ENCODE results near the gene LRRC34.
A peak's percentile ranks its signal among the peaks of the same experiment; 100 is the strongest.

Gene LRRC34

DNA sequence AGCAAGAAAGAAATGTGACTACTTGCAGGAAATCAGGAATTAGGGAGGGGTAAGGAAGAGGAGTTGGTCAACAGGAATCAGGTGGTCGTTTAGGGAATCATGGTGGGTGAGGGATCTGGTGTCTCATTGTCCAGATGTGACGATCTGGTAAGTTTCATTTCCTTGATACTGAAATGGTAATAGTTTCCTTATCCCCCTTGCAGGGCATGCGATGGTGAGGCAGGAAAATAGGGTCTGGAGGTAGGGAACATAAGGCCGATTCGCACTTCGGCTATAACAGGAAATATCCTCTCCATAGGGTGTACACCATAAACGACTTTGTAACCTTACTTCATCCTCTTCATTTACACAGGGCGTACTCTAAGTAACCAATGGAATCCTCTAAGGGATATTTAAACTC lies 574 bp upstream of the LRRC34 start:
- no peak for DNase-seq

DNA sequence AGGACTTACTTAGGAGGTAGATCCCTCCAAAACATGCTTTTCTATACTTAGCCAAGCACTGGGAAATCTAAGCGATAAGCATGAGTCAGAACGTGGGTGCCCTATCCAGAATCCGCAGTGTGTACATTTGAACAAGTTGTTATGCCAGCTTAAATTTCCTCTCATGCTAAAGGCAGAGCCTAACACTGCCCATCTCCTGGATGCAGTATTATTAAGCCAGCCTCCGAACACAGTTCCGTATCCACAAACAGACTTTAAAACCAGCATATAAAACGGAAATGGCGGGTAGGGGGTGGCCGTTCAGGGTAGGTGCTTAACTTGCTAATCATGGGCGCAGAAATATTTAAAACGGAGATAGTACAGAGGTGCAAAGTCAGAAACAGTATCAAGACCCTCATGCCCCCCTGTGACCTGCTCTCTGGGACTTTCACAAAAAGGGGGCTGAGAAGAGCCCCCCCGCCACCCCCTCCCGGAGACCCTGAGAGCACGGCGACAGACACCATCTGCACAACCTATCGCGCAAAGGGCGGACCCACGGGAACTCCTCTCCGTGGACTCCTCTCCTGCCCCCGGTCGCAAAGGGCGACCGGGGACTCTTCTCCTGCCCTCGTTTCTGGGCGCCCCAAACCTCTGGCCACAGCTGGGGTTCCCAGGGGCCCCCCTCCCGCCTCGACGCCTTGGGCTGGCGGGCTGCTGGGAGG lies 923 bp downstream of the LRRC34 start:
- peak; percentile 72 for DNase-seq

DNA sequence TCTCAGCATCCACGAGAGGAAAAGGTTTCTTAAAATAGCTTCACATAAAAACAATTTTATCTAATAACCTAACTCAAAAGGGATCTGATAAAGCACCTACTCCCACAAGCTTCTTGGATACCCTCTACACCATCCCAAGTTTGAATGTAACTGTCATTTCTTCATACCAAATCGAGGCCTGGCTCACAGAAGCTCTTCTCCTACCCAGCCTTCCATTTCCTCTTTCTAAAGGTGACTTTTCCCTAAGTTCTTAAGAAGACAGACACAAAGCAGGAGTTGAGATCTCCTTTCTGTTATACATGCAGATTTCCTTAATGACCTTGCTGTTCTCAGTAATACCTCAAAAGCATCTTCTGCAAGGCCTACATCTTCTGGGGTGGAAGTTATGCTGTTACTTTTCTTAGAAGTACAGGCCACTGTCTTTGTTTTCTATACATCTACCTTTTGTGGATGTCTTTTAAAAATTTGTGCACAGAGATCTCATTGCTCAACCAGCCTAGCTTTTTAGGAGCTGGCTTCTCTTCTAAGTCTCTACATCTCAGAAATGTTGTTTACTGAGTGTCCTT lies 3.4 kb downstream of the LRRC34 start:
- DNase-seq: no peak

DNA sequence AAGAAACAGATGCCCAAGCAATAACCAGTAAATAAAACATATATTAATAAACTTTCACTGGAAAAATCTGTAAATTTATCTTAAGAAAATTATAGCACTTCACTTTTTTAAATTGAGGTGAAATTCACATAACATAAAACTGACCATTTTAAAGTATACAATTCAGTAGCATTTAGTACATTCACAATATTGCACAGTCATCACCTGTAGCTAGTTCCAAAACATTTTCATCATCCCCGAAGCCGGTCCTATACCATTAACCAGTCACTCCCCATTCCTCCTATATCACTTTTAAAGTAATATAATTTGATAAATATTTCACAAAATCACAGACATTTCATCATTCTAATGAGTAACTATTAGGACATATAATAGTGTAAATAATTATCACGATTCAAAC lies 8.0 kb downstream of the LRRC34 start:
- no peak for DNase-seq

DNA sequence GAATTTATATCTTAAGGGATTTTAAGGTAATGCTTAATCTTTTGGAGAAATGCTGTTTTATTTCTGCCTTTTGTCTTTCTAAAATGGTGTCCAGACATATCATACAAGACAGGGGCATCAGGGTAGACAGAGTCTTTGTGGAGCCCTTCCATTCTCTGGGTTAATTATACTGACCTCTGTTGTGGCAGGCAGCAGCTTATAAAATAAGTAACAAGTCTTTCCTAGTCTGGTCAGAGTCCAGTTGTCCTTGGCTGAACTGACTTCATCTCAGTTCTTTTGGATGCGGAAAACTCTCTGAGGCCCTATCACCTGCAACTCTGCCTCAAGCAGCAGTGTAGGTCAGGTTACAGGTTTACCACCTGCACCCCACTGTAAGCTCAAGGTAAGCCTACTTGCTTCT lies 20.3 kb downstream of the LRRC34 start:
- no peak for DNase-seq

DNA sequence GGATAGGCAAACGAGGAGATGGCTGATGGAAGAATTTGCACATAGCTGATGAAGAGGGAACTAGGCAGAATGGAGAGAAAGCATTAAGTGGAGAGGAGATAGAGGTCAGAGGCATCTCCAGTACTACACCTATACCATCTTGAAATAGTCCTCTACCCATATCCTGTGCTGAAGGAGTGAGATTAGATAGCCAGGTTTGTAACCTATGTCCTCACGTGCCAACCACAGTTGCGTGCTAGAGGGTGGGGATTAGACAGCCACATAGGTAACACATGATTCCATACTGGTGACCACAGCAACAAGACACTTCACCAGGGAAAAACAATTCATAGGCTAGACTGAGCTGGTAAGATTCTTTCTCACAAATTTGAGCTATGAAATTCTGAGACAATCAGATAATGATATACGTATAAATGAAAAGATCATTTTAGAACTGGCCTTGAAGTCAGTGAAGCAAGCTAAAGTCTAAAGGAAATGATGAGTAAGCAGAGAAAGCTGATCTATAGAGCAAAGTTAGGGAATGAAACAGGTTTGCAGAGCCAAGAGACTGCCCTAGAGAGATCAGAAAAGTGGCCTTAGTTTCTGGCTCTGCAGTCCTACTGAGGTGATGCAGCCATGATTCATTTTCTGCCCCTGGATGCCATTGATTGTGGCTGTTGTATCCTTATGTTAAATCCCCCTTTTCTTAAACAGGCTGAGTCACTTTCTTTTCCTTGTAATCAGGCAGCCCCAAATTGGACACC lies 21.8 kb downstream of the LRRC34 start:
- no peak for DNase-seq

DNA sequence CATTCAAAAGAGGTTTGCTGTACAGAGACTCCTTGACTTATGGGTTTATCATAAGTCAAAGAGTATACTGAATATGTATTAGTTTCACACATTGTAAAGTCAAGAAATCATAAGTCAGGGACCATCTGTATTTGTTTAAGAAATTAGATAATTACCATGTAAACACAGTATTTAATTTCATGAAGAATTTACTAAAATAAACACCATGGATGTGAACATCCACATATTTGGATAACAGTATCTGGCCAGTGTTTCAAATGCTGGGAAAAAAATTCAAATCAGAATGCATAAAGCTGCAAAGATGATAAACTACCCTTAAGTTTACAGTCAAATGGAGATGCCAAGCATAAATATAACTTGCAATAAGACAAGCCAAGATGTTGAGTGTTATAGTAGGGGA lies 22.5 kb downstream of the LRRC34 start:
- DNase-seq: no peak

DNA sequence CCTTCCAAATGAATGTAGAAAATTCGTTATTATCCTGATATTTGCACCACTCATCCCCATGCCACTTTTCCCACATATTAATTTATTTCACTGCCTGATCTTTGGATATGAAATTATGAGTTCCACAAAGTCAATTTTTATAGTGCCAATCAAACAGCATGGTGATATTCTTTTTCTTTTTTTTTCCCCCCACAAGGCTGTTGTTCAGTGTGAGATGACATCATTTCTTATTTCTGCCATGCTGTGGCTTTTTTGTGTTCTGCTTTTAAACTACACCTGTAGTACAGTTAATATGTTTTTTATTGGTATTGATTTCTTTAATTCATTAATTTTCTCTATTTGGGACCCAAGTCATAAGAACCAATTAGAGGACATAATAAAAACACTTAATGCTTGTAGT lies 24.9 kb downstream of the LRRC34 start:
- no peak for DNase-seq

DNA sequence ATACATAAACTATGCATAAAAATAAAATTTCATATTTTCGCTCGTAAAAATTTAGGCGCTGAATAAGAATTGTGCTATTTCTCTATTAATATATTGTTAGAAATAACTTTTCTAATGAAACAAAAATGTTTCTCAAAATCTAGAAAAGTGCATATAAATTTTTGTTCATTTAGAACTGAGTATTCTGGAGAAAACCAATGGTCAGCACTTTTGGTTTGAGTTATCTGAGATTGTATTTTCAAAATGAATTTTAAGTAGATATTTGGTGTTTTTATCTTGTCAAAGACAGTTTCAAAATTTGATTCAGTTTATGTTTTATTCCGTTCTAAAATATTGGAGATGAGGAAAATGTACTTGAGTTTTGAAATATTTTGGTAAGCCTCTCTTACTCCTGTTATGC lies 25.6 kb downstream of the LRRC34 start:
- DNase-seq: no peak

DNA sequence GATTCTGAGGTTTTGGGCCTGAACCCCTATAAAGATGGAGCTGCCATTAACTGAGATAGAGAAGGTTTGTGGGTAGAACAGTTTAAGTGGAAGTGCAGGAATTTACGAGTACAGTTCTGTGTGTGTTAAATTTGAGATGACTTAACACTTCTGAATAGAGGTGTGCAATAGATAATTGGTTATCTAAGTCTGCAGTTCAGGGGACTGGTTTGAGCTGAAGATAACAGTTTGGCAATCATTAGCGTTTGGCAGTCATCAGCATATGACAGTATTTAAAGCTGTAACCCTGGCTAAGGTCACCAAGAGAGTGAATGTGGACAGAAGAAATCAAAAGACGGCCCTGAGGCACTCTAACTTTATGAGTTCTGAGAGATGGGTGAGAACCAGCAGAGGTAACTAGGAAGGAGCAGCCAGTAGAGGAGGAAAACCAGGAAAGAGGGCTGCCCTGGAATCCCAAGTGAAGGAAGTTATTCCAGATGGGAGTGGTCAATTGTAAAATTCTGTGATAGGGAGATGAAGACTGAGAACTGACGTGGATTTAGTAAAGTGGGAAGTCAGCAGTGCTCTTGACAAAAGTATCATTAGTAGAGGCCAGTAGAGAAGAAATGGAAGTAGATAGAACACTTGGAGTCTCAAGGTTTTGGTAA lies 31.4 kb downstream of the LRRC34 start:
- no peak for DNase-seq

DNA sequence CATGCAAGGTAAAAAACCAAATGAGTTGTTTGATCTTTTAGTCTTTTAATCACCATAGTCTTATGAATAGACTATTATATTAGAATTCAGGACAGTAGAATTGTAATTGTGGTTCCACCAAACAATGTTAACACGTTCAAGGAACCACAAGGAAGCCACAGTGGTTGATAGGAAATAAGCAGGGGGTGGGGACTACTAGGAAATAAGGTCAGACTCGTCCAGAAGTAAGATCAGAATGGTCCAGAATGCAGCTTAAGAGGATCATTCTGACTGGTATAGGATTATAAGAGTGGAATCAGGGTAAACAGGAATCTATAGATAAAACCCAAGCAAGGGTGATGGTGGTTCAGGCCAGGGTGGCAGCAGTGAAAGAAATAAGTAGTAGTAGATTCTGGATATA lies 32.0 kb downstream of the LRRC34 start:
- no peak for DNase-seq

DNA sequence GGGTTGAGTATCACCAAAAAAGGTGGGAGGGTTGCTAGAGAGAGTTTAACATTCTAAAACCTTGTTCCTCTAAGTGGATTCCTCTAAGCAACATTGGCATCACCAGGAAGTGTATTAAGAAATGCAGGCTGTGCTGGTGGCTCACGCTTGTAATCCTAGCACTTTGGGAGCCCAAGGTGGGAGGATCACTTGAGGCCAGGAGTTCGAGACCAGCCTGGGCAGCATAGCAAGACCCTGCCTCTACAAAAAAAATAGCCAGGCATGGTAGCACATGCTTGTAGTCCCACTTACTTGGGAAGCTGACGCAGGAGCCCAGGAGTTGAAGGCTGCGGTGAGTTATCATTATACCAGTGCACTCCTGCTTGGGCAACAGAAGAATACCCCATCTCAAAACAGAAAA lies 34.9 kb downstream of the LRRC34 start:
- no peak for DNase-seq

DNA sequence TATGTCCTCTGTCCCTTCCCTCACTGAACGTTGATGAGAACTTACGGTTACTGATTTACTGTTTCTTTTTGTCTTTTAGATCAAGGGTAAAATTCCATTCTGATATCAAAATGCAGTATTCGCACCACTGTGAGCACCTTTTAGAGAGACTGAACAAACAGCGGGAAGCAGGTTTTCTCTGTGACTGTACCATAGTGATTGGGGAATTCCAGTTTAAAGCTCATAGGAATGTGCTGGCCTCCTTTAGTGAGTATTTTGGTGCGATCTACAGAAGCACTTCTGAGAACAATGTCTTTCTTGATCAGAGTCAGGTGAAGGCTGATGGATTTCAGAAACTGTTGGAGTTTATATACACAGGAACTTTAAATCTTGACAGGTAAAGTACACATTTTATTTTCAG lies 38.5 kb downstream of the LRRC34 start:
- no peak for DNase-seq

DNA sequence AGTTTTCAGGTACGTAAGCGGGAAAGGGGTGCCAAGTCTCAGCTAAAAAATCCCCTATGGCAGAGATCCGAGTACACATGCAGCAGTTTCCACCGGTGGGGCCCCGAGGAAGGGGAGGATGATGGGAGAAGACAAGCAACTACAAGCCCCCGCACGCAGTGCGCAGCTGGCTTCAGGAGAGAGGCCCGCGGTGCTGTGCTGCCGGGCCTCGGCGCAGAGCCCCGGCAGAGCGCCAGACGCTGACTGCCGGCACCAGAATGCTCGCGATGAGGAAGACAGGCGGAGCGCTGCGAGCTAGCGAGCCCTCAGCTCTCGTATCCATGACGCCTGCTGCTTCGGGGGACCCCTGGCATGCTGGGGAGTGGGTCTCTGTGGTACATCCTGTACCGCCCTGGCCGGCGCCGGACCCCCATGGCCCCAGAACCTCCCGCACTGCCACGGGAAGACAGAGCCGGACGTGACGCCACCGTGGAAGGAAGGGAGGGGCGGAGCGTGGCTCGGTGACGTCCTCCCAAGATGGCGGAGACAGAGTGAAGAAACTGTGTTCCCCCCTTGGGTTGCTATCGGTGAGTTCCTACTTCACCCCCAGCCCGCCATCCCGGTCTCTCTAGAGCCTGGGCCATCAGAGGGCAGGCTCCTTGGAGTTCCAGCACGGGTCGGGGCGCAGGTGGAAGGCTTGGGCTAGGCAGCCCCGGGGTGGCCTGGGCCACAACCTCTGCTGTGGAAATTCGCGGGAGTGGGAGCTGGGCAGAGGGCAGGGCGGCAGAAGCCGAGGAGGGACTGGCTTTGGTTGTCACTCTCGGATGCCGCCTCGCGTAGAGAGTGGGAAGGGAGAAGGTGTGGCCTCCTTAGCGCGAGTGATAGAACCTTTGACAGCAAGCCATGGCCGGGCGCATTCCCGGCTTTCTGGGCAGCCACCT lies 39.5 kb downstream of the LRRC34 start, which contains the start of gene MYNN:
TSS of gene MYNN (plus strand) at position 500 of the 920 bp plus-strand sequence. CDS start 900 bp downstream, outside the sequence.
- peak; percentile 94 for DNase-seq

DNA sequence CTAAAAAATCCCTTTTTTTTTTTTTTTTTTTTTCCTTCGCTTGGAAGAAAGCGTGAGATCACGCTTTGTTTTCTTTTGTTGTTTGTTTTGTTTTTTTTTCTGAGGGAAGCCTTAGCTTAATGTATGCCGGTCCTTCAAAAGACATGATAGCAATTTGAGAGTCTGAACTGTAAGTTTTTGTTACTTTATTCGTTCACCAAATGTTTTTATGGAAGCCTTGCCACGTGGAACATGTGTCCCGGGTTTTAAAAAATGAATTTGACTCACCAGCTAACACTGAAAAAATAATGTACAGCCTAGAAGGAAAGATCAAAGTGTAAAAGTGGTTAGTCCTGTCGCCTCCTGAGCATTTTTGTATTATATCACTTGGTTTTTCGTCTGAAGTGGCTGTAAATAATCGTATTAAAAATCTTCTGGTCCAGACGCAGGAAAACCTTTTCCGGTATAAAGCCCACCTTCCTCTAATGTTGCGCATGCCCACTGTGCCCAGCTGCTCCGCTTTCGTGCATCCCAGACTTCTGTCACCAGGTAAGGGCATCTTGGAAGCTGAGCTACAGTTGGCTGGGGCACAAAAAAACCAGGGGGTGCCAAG lies 40.3 kb downstream of the LRRC34 start:
- peak; percentile 90 for DNase-seq

DNA sequence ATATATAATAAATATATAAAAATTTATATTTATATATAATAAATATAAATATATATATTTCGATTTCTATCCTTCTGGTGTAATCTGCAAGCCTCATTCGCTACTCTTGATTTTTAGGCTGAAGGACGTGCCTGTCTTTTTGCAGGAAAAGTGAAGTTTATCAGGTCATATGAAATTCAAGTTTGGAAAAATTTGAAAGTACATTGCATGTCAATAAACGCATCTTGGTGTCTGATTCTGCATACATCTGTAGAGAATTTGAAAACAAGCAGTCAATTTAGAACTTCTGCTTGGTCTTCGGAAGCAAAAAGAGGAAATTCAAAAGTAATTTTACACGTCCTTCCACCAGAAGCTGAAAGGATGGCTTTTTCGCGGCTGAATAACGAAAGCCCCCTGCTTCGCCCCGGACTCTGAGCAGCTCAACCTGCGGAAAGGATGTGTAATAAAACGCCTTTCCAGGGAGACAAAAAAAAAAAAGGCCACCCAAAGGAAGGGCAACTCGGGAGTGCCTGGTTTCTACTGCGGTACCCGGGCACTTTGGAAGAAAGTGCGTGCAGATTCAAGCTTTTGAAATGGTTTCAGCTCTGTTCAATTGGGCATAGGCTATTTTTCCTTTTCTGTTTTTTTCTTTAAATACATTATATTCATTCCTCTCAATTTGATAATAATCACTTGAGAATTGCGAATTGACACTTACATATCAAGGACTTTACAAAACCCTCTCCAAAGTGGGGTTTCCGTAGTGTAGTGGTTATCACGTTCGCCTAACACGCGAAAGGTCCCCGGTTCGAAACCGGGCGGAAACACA lies 41.0 kb downstream of the LRRC34 start:
- DNase-seq: peak; percentile 90

DNA sequence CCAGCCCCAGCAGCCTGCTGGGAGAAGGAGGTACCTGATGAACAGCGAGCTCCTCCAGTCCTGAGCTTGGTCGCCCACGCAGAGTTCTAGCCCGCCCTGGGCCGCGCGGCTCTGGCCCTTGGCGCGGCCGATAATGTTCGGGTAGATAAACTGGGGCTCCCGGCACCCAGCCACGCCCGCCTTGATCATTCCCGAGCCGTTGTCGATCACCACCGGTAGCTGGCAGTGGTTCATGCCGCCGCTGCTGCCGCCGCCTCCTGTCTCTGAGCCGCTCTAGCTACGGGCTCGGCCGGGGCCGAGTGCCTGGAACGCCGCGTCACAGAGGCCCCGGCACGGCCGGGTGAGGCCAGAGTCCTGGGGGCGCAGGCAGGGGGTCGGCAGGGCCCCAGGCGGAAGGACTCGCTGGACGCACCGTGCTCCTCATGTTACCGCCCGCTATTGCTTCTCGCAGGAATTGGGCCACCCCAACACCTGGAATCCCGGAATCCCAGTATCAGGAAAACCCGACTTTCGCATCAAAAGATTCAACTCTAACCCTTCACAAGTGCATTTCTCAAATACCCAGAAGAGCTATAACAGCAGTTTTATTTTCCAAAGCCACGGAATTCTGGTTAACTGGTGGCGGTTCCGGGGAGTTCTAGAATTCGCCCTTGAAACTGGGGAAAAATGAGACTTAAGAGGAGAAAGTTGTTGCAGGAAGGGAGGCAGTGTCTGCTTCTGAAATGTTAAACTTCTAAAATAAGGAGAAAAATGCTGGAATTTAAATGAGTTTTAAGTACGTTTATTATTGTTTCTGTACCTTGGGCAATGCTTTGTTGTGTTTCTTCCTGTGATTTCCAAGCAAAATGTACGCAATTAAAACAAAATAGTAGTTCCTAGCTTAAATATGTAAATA lies 43.2 kb downstream of the LRRC34 start, which contains the start of gene ACTRT3:
TSS of gene ACTRT3 (minus strand) at position 275 of the 895 bp plus-strand sequence. CDS start at position 234, 41 bp downstream.
- DNase-seq: peak; percentile 45

DNA sequence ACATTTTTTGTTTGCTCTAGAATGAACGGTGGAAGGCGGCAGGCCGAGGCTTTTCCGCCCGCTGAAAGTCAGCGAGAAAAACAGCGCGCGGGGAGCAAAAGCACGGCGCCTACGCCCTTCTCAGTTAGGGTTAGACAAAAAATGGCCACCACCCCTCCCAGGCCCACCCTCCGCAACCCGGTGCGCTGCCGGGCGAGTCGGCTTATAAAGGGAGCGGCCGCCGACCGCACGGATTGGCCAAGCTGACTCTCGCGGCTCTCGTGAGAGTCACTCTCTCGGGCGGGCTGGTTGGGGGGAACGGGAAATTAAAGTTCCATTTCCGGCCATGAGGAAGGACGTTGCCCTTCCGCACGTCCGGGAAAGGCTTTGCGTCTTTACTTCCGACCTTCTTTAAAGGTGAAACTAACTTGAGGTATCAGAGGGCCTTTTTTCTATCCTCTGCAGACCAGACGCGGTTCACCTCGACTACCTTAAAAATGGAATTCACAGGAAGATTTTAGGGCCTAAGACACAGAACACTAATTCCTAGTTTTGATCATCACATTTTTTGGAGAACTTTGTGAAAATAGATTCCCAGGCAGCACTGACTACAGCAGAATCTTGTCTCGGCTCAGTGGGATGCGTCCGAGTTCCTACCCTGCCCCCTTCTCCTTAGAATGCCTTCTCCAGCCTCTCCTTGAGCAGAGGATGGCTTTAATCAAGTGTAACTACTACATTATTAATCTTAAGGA lies 47.7 kb downstream of the LRRC34 start, which contains the start of gene TERC:
TSS of gene TERC (minus strand) at position 179 of the 731 bp plus-strand sequence.
- DNase-seq: peak; percentile 99

DNA sequence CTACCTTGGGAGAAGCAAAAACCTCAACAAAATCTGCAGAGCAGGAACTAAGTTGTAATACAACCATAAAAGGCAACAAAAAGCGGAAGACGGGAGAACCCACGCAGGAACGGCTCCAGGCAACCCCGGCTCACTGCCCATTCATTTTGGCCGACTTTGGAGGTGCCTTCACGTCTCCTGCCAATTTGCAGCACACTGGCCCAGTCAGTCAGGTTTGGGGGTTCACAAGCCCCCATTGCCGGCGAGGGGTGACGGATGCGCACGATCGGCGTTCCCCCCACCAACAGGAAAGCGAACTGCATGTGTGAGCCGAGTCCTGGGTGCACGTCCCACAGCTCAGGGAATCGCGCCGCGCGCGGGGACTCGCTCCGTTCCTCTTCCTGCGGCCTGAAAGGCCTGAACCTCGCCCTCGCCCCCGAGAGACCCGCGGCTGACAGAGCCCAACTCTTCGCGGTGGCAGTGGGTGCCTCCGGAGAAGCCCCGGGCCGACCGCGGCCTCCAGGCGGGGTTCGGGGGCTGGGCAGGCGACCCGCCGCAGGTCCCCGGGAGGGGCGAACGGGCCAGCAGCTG lies 48.3 kb downstream of the LRRC34 start:
- DNase-seq: peak; percentile 50
